HepG2 (cell line): Measurements from ENCODE around the gene SLBP. TPM values are rescaled to one million over a fixed set of nuclear protein-coding genes. Genes with fewer than 3 reads are reported as not detected.

Source experiments
- NPAS2 ChIP-seq: sonication (generic); formaldehyde crosslinking; IDR thresholded peaks from 2 replicates; pipeline ENCODE4 v1.8.0; 2022; ENCODE audit warnings: mild to moderate bottlenecking, missing genetic modification reagents, borderline replicate concordance
- SMAD9 ChIP-seq: sonication (generic); formaldehyde crosslinking; IDR thresholded peaks from 2 replicates; pipeline ENCODE4 v1.5.1; 2020; ENCODE audit warnings: mild to moderate bottlenecking, missing genetic modification reagents
- ZNF614 ChIP-seq: IDR thresholded peaks from 2 replicates; pipeline ENCODE4 v1.6.1; 2018; ENCODE audit warnings: missing biosample characterization, missing genetic modification reagents, inconsistent platforms, borderline replicate concordance
- polyA plus RNA-seq, 8 experiments: library from polyadenylated mRNA; depleted of rRNA in 3 of 8; stranded (reverse) in 7 of 8; unstranded in 1 of 8; fragments of >200 nt; fragmentation: Illumina TruSeq in 4 of 8; extraction: Trizol in 4 of 8; gene quantifications; 2 replicates each; pipeline versions ENCODE4 v1.2.1 to v1.2.3, GENCODE V29; 2011 to 2016; ENCODE audit warnings: low read depth in 4 of 8, missing spikeins in 1 of 8, mixed read lengths in 1 of 8; ENCODE audit not compliant: insufficient read depth in 1 of 8
- total RNA-seq, 5 experiments: library from RNA; depleted of rRNA; stranded (reverse); fragments of >200 nt; fragmentation: Illumina TruSeq; extraction: Trizol; gene quantifications; 2 replicates each; pipeline ENCODE4 v1.2.3, GENCODE V29; 2016; ENCODE audit warnings: low read depth in 1 of 5
- TF ChIP-seq, protein P1 (sequence below): sonication (generic); formaldehyde crosslinking; IDR thresholded peaks from 2 replicates; pipeline ENCODE4 v1.4.0; 2020; ENCODE audit warnings: missing genetic modification reagents
- TF ChIP-seq, protein P2 (sequence below): sonication (generic); formaldehyde crosslinking; IDR thresholded peaks from 2 replicates; pipeline ENCODE4 v1.8.0; 2022; ENCODE audit warnings: mild to moderate bottlenecking, missing genetic modification reagents, borderline replicate concordance
- TF ChIP-seq, protein P3 (sequence below): sonication (generic); formaldehyde crosslinking; IDR thresholded peaks from 2 replicates; pipeline ENCODE4 v1.4.0; 2020; ENCODE audit warnings: missing genetic modification reagents, borderline replicate concordance
- TF ChIP-seq, protein P4 (sequence below): fragments of 450-650 bp; IDR thresholded peaks from 2 replicates; pipeline ENCODE4 v1.6.1; 2016
- TF ChIP-seq, protein P5 (sequence below): sonication (generic); formaldehyde crosslinking; IDR thresholded peaks from 2 replicates; pipeline ENCODE4 v1.9.0; 2021; ENCODE audit warnings: missing genetic modification reagents, borderline replicate concordance

SLBP gene
- total and polyA plus RNA-seq, 2 of the 13 experiments (the other 11 are each of a cell fraction or from before 2014, with no cell fraction given), result 43.9 to 104 TPM

DNA sequence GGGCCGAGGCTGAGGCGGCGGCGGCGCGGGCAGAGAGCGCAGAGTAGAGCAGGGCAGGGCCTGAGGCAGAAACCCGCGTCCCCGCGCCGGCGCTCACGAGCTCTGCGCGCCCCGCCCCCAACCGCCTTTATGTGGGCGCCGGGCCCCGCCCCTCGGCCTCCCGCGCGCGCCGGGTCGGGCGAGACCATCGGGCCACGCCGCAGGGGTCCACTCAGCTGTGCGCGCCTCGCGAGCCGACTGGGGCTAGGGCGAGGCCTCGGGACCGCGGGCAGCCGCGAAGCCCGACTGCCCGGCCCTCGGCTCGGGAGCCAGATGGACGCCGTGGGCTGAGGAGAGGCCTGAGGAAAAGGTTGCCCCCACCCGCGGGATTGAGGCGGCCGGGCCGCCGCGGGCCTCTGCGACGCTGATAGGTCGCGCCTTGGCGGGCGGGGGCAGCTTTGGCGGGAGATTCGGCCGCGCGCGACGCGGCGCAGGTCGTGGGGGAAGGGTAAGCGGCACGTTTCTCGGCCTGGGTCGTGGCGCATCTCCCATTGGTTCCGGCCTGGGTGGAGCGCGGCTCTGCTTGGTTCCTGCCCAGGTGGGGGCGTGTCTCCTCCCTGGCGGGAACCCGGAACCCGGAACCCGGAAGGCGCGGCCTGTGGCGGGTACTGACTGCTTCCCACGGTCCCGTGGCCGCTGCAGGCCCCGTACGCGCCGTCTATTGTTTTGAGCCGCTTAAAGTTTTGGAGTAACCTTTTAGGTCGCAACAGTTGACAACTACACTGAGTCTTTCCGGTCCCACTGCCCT, at the start of gene SLBP (continued):
- TF ChIP-seq, protein P1, sequence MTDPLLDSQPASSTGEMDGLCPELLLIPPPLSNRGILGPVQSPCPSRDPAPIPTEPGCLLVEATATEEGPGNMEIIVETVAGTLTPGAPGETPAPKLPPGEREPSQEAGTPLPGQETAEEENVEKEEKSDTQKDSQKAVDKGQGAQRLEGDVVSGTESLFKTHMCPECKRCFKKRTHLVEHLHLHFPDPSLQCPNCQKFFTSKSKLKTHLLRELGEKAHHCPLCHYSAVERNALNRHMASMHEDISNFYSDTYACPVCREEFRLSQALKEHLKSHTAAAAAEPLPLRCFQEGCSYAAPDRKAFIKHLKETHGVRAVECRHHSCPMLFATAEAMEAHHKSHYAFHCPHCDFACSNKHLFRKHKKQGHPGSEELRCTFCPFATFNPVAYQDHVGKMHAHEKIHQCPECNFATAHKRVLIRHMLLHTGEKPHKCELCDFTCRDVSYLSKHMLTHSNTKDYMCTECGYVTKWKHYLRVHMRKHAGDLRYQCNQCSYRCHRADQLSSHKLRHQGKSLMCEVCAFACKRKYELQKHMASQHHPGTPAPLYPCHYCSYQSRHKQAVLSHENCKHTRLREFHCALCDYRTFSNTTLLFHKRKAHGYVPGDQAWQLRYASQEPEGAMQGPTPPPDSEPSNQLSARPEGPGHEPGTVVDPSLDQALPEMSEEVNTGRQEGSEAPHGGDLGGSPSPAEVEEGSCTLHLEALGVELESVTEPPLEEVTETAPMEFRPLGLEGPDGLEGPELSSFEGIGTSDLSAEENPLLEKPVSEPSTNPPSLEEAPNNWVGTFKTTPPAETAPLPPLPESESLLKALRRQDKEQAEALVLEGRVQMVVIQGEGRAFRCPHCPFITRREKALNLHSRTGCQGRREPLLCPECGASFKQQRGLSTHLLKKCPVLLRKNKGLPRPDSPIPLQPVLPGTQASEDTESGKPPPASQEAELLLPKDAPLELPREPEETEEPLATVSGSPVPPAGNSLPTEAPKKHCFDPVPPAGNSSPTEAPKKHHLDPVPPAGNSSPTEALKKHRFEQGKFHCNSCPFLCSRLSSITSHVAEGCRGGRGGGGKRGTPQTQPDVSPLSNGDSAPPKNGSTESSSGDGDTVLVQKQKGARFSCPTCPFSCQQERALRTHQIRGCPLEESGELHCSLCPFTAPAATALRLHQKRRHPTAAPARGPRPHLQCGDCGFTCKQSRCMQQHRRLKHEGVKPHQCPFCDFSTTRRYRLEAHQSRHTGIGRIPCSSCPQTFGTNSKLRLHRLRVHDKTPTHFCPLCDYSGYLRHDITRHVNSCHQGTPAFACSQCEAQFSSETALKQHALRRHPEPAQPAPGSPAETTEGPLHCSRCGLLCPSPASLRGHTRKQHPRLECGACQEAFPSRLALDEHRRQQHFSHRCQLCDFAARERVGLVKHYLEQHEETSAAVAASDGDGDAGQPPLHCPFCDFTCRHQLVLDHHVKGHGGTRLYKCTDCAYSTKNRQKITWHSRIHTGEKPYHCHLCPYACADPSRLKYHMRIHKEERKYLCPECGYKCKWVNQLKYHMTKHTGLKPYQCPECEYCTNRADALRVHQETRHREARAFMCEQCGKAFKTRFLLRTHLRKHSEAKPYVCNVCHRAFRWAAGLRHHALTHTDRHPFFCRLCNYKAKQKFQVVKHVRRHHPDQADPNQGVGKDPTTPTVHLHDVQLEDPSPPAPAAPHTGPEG (CRISPR knock-in tag), result peak; percentile 90
- TF ChIP-seq ZNF614, result peak; percentile 86; the same call in 1 of the 2 replicates
- TF ChIP-seq, protein P2, sequence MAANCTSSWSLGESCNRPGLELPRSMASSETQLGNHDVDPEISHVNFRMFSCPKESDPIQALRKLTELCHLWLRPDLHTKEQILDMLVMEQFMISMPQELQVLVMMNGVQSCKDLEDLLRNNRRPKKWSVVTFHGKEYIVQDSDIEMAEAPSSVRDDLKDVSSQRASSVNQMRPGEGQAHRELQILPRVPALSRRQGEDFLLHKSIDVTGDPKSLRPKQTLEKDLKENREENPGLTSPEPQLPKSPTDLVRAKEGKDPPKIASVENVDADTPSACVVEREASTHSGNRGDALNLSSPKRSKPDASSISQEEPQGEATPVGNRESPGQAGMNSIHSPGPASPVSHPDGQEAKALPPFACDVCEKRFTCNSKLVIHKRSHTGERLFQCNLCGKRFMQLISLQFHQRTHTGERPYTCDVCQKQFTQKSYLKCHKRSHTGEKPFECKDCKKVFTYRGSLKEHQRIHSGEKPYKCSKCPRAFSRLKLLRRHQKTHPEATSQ (CRISPR knock-in tag), result peak; percentile 96
- TF ChIP-seq, protein P3, sequence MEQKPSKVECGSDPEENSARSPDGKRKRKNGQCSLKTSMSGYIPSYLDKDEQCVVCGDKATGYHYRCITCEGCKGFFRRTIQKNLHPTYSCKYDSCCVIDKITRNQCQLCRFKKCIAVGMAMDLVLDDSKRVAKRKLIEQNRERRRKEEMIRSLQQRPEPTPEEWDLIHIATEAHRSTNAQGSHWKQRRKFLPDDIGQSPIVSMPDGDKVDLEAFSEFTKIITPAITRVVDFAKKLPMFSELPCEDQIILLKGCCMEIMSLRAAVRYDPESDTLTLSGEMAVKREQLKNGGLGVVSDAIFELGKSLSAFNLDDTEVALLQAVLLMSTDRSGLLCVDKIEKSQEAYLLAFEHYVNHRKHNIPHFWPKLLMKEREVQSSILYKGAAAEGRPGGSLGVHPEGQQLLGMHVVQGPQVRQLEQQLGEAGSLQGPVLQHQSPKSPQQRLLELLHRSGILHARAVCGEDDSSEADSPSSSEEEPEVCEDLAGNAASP, result peak; percentile 69; the same call in 1 of the 2 replicates
- TF ChIP-seq, protein P4, sequence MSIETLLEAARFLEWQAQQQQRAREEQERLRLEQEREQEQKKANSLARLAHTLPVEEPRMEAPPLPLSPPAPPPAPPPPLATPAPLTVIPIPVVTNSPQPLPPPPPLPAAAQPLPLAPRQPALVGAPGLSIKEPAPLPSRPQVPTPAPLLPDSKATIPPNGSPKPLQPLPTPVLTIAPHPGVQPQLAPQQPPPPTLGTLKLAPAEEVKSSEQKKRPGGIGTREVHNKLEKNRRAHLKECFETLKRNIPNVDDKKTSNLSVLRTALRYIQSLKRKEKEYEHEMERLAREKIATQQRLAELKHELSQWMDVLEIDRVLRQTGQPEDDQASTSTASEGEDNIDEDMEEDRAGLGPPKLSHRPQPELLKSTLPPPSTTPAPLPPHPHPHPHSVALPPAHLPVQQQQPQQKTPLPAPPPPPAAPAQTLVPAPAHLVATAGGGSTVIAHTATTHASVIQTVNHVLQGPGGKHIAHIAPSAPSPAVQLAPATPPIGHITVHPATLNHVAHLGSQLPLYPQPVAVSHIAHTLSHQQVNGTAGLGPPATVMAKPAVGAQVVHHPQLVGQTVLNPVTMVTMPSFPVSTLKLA, result peak; percentile 80
- TF ChIP-seq SMAD9 (CRISPR knock-in tag), result peak; percentile 79; the same call in 1 of the 2 replicates
- TF ChIP-seq NPAS2, result no peak
- TF ChIP-seq, protein P5, sequence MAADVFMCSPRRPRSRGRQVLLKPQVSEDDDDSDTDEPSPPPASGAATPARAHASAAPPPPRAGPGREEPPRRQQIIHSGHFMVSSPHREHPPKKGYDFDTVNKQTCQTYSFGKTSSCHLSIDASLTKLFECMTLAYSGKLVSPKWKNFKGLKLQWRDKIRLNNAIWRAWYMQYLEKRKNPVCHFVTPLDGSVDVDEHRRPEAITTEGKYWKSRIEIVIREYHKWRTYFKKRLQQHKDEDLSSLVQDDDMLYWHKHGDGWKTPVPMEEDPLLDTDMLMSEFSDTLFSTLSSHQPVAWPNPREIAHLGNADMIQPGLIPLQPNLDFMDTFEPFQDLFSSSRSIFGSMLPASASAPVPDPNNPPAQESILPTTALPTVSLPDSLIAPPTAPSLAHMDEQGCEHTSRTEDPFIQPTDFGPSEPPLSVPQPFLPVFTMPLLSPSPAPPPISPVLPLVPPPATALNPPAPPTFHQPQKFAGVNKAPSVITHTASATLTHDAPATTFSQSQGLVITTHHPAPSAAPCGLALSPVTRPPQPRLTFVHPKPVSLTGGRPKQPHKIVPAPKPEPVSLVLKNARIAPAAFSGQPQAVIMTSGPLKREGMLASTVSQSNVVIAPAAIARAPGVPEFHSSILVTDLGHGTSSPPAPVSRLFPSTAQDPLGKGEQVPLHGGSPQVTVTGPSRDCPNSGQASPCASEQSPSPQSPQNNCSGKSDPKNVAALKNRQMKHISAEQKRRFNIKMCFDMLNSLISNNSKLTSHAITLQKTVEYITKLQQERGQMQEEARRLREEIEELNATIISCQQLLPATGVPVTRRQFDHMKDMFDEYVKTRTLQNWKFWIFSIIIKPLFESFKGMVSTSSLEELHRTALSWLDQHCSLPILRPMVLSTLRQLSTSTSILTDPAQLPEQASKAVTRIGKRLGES (CRISPR knock-in tag), result peak; percentile 95
